GM12874 (cell line): ENCODE results near the gene RGR.
A peak's percentile ranks its signal among the peaks of the same experiment; 100 is the strongest.

Source experiments
- CTCF ChIP-seq: IDR thresholded peaks from 2 replicates; pipeline ENCODE4 v1.5.1; 2011; ENCODE audit warnings: low read depth, mild to moderate bottlenecking, control low read depth, low read length, moderate library complexity; ENCODE audit not compliant: insufficient read depth

The RGR gene

GRCh38 chr10:84201682-84202081 lies 43.2 kb upstream of the RGR start:
- no peak for TF ChIP-seq CTCF

- TF ChIP-seq CTCF: no peak
Observed at GRCh38 chr10:84202349-84202748, 42.5 kb upstream of the RGR start.

- peak; percentile 85 for TF ChIP-seq CTCF
Observed at GRCh38 chr10:84204122-84204521, 40.7 kb upstream of the RGR start.

GRCh38 chr10:84204610-84205009 lies 40.2 kb upstream of the RGR start:
- no peak for TF ChIP-seq CTCF

- TF ChIP-seq CTCF: peak; percentile 94
Observed at GRCh38 chr10:84205049-84205852, 39.6 kb upstream of the RGR start.

- no peak for TF ChIP-seq CTCF
Observed at GRCh38 chr10:84205853-84206525, 38.9 kb upstream of the RGR start.

- TF ChIP-seq CTCF: no peak
Observed at GRCh38 chr10:84208023-84208422, 36.8 kb upstream of the RGR start.
